ENCODE results near the gene BCO2. TPM values are rescaled to one million over a fixed set of nuclear protein-coding genes. Genes with fewer than 3 reads are reported as not detected.

BCO2 gene
- total and polyA plus RNA-seq, 4 donors: 0.70 to 190 (median 78.8) TPM

- Histone ChIP-seq H3K4me1 (ENCODE audit: control insufficient read depth in 4 of 4, insufficient read depth in 4 of 4, low read length in 3 of 4) (peaks cover 0 to 8% (median 5%) of the 10 kb centered on the region in 4 donors), H3K9me3 (ENCODE audit: control insufficient read depth in 4 of 4, low read length in 3 of 4) (no peaks in the 10 kb centered on the region), H3K27me3 (ENCODE audit: control insufficient read depth in 4 of 4, insufficient read depth in 4 of 4, low read length in 3 of 4) (no peaks in the 10 kb centered on the region), H3K36me3 (ENCODE audit: control insufficient read depth in 4 of 4, insufficient read depth in 3 of 4, low read depth in 1 of 4, low read length in 3 of 4) (no peaks in the 10 kb centered on the region), H3K4me3 (ENCODE audit: low read depth in 1 of 3, low read length in 3 of 3) (no peak overlapping the region), H3K27ac (ENCODE audit: low read depth in 1 of 2, low read length in 2 of 2) (peak overlapping the region; percentile 54 to 86), H3K9ac (ENCODE audit: low read depth in 1 of 2, low read length in 2 of 2) (peak overlapping the region in 1 of 2 donors; percentile 36)
- 72% methylated on average over 4 of the region's 4 CpGs for WGBS
- no peak for DNase-seq (ENCODE audit: low spot score)
- TF ChIP-seq RAD21 (IDR thresholded peaks at IDR 0.05) (peak in 1 of 2 donors; percentile 16), HNF4A (conservative IDR thresholded peaks at IDR 0.05) (peak; percentile 37 to 70), FOXA2 (IDR thresholded peaks at IDR 0.05) (peak; percentile 72), HNF4G (IDR thresholded peaks at IDR 0.05) (no peak), JUND (IDR thresholded peaks at IDR 0.05) (peak; percentile 93 to 98), NR2F2 (IDR thresholded peaks at IDR 0.05) (no peak), YY1 (IDR thresholded peaks at IDR 0.05) (peak; percentile 42), SP1 (IDR thresholded peaks at IDR 0.05) (peak; percentile 60), GABPA (IDR thresholded peaks at IDR 0.05 in 1 of 2, conservative IDR thresholded peaks at IDR 0.05 in 1 of 2) (no peak), TAF1 (conservative IDR thresholded peaks at IDR 0.05) (no peak), FOXA1 (IDR thresholded peaks at IDR 0.05) (peak; percentile 75), RXRA (IDR thresholded peaks at IDR 0.05) (peak; percentile 33 to 80), EGR1 (IDR thresholded peaks at IDR 0.05; ENCODE audit: low read depth in 2 of 2) (no peak)
- TF ChIP-seq, protein P1, sequence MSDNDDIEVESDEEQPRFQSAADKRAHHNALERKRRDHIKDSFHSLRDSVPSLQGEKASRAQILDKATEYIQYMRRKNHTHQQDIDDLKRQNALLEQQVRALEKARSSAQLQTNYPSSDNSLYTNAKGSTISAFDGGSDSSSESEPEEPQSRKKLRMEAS (IDR thresholded peaks at IDR 0.05): no peak
- TF ChIP-seq, protein P2, sequence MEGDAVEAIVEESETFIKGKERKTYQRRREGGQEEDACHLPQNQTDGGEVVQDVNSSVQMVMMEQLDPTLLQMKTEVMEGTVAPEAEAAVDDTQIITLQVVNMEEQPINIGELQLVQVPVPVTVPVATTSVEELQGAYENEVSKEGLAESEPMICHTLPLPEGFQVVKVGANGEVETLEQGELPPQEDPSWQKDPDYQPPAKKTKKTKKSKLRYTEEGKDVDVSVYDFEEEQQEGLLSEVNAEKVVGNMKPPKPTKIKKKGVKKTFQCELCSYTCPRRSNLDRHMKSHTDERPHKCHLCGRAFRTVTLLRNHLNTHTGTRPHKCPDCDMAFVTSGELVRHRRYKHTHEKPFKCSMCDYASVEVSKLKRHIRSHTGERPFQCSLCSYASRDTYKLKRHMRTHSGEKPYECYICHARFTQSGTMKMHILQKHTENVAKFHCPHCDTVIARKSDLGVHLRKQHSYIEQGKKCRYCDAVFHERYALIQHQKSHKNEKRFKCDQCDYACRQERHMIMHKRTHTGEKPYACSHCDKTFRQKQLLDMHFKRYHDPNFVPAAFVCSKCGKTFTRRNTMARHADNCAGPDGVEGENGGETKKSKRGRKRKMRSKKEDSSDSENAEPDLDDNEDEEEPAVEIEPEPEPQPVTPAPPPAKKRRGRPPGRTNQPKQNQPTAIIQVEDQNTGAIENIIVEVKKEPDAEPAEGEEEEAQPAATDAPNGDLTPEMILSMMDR (IDR thresholded peaks at IDR 0.05; ENCODE audit: low read depth, low read length, missing input control): no peak
- TF ChIP-seq, protein P3, sequence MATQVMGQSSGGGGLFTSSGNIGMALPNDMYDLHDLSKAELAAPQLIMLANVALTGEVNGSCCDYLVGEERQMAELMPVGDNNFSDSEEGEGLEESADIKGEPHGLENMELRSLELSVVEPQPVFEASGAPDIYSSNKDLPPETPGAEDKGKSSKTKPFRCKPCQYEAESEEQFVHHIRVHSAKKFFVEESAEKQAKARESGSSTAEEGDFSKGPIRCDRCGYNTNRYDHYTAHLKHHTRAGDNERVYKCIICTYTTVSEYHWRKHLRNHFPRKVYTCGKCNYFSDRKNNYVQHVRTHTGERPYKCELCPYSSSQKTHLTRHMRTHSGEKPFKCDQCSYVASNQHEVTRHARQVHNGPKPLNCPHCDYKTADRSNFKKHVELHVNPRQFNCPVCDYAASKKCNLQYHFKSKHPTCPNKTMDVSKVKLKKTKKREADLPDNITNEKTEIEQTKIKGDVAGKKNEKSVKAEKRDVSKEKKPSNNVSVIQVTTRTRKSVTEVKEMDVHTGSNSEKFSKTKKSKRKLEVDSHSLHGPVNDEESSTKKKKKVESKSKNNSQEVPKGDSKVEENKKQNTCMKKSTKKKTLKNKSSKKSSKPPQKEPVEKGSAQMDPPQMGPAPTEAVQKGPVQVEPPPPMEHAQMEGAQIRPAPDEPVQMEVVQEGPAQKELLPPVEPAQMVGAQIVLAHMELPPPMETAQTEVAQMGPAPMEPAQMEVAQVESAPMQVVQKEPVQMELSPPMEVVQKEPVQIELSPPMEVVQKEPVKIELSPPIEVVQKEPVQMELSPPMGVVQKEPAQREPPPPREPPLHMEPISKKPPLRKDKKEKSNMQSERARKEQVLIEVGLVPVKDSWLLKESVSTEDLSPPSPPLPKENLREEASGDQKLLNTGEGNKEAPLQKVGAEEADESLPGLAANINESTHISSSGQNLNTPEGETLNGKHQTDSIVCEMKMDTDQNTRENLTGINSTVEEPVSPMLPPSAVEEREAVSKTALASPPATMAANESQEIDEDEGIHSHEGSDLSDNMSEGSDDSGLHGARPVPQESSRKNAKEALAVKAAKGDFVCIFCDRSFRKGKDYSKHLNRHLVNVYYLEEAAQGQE (IDR thresholded peaks at IDR 0.05): peak; percentile 74
- TF ChIP-seq, protein P4, sequence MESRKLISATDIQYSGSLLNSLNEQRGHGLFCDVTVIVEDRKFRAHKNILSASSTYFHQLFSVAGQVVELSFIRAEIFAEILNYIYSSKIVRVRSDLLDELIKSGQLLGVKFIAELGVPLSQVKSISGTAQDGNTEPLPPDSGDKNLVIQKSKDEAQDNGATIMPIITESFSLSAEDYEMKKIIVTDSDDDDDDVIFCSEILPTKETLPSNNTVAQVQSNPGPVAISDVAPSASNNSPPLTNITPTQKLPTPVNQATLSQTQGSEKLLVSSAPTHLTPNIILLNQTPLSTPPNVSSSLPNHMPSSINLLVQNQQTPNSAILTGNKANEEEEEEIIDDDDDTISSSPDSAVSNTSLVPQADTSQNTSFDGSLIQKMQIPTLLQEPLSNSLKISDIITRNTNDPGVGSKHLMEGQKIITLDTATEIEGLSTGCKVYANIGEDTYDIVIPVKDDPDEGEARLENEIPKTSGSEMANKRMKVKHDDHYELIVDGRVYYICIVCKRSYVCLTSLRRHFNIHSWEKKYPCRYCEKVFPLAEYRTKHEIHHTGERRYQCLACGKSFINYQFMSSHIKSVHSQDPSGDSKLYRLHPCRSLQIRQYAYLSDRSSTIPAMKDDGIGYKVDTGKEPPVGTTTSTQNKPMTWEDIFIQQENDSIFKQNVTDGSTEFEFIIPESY (IDR thresholded peaks at IDR 0.05): peak; percentile 75
- TF ChIP-seq, protein P5, sequence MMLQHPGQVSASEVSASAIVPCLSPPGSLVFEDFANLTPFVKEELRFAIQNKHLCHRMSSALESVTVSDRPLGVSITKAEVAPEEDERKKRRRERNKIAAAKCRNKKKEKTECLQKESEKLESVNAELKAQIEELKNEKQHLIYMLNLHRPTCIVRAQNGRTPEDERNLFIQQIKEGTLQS (IDR thresholded peaks at IDR 0.05): peak; percentile 43
Measured at GRCh38 chr11:112156956-112157766, 18.2 kb upstream of the BCO2 start.
